GM19463 (cell line): ENCODE data around the gene VDAC2.
"Not testable (repeated sequence)": the region's sequence is repeated elsewhere in the genome, so short reads cannot be mapped to it uniquely, and the experiment has no call there.

ENCODE experiments used
- ATAC-seq: cut with Tn5 transposase; IDR thresholded peaks from one replicate; pipeline ENCODE4 v1.9.1; 2021; ENCODE audit warnings: mild to moderate bottlenecking, moderate library complexity; ENCODE audit not compliant: unreplicated experiment

VDAC2 gene

DNA sequence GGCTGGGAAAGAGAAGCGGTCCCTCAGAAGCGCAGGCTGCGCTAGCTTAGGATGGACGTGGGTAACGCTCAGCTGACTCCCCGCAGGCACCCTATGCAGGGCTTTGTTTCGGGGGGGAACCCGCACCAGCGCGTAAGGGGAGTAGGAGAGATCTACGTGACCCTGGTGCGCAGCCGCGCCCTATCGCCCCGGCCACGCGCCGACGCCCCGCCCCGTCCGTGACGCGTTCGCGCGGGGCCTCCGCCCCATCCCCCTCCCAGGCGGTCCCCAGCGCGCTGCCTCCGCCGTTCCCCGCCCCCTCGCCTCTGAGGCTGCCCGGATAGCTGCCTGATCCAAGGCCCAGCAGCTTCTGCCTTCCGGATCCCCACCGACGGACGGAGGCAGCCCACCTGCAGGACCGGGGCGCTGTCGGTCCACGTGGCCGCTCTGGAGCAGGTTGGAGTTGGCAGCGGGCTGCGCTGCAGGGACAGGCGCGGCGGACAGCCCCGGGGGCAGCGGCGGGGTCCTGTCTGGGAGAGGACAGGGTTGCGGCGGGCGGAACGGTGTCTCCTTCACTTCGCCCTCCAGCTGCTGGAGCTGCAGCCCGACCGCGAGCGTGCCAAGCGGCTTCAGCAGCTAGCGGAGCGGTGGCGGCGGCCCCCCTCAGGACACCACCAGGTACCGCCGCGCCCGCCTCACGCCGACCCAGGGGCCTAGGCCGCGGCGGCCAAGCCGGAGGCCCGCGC is at the start of gene VDAC2:
Gene VDAC2, plus strand, starts transcription at position 515 of the 725 bp plus-strand sequence. CDS start 363 bp downstream, outside the sequence.
- peak; percentile 75 for ATAC-seq

DNA sequence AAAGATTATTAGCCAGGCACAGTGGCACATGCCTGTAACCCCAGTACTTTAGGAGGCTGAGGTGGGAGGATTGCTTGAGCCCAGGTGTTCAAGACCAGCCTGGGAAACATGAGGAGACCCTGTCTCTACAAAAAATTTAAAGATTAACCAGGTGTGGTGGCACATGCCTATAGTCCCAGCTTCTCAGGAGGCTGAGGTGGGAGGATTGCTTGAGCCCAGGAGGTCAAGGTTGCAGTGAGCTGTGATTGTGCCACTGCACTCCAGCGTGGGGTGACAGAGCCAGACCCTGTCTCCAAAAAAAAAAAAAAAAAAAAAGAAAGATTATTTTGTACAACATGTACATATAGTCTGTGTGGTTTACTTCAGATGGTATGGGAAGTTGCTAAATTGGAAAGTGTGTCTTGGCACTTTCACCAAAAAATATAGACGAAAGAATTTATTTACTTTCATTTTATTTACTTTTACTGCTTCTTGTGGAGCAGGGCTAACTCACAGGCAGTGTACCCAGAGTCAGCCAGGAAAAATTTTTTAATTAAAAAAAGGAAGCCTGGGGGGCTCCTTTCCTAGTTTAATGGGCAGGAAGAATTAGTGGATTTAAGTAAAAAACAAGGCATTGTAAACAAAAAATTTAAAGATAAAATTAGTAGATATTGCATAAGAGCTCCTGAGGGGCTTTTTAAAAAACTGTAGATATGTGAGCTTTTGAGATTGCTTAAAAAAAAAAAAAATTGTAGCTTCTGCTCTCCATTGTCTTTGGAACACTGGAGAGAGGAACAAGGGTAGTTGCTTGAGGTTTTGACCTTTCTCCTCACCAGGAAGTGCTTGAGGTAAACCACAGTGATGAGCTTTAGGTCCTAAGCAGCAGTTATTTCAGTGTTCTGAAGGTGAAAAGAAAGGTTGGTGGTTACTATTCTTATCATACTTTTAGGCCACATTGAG is 44.6 kb upstream of the VDAC2 start:
- peak; percentile 86 for ATAC-seq

DNA sequence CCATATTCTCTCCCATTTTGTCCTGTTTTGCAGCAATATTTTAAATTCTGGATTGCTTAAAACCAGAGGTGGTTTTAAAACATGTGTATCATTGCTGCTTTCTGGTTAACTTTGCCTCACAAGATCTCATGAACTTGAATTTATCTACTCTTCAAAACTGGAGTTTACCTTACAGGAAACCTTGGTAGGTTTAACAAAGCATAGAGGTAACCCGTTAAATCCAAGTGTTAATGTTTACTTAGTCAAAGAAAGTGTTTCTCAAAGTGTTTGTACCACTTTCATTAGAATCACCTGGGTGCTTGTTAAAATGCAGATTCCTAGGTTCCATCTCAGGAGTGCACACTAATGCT is 44.0 kb upstream of the VDAC2 start:
- ATAC-seq, result peak; percentile 37

GRCh38 chr10:75168275-75168674 is 42.3 kb upstream of the VDAC2 start:
- no peak for ATAC-seq

DNA sequence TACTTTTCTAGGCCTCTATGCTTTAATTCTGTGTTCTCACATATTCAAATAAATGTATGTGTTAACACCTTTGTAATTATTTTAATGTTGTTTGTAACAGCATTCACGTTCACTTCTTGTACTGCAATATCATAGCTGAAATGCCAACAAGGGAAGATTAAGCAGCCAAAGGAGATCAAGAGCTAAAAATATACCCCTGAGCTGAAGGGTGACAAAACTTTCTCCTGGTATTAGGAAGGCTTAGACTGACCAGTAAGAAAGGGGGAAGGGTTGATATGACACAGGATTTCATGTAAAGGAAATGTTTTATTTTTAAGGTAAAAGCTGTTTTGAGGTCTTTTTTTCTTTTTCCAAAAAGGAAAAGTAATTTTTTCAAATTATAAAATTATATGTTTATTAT is 40.4 kb upstream of the VDAC2 start:
- no peak for ATAC-seq

DNA sequence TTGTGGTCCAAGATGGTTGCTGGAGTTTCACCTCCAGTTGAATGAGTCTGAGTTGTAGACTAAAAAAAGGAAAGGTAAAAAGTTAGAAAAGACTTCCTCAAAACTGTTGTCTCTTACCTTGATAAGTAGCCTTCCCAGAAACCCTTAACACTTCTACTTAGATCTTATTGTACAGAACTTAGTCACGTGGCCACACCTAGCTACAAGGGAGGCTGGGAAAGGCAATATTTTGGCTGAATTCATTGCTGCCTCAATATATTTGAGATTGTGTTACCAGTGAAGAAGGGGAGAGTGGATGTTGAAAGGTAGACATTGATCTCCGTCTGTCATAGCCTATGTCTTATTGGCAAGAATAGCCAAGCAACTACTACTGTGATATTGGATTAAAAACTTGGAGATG is 35.5 kb upstream of the VDAC2 start:
- no peak for ATAC-seq

DNA sequence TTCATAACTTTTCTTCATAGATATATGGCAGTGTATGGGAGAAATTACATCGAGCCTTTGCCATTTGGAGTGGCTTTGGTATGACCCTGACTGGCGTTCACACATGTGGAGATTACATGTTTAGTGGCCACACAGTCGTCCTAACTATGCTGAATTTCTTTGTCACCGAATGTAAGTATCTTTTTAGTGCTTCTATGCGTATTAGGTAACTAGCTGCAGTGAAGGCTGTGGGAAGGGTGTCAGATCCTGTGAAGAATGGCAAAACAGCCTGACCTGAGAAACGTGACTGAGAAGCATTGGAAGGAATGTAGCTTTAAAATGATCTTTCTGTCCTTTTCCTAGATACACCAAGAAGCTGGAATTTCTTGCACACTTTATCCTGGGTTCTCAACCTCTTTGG is 34.5 kb upstream of the VDAC2 start:
- no peak for ATAC-seq

DNA sequence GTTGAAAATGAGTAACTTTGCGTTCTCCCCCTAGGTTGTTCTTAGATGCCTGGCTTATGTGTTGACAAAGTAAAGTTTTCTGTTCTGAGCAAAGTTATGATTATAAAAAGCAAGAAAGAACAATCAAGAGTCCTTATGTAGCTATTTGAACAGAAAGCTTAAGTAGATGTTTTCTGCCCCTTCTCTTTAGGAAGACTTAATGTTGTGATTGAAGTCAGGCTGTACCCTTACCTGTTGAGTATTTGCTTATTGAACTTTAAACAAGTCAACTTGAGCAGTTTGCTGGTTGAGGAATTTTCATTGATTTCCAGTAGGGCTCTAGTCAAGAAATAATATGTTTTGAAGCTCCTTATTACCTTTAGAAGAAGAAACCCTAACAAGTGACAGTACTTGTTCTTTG is 33.9 kb upstream of the VDAC2 start:
- no peak for ATAC-seq

DNA sequence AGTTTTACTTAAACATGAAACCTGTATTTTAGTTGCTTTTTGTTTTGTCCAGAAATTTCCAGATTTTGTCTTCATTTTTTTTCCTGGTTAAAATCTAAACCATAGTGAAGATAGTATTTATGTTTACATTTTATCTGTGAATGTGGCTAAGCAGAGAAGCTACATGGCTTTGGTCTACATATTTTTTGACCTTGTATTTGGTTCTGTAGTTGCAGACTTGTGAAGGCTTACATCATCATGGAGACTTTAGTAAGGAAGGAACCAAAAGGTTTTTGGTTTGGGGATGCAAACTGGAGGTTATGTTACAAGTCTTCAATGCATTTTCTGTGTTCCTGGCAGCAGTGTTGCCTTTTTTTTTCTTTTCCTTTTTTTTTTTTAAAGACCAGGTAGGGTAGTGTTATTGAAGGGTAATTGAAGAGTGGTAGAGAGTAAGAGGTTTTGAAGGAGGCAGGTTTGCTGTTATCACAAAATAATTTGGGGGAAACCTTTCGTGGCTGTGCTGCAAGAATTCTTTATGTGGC is 30.9 kb upstream of the VDAC2 start:
- ATAC-seq, result no peak

DNA sequence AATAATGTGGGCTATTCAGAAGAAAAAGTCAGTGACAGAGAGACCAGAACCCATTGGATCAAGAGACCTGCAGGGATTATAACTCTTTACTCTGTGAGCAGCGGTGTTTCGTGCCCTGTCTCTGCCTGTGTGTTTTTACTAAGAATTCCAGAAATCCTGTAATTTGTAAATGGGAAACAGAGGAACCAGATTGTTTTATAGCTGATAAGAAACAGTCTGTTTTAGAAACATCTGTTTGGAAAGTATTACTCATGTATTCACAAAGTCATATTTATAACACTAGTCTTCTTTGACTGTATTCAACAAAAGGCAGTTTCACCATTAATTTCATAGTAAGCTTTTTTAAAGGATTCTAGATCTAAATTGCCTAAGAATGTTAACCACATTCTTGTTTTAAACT is 30.0 kb upstream of the VDAC2 start:
- no peak for ATAC-seq

GRCh38 chr10:75181073-75181472 is 29.5 kb upstream of the VDAC2 start:
- ATAC-seq, result no peak

GRCh38 chr10:75186310-75186709 is 24.3 kb upstream of the VDAC2 start:
- ATAC-seq, result no peak

GRCh38 chr10:75187961-75188426 is 22.6 kb upstream of the VDAC2 start:
- no peak for ATAC-seq

DNA sequence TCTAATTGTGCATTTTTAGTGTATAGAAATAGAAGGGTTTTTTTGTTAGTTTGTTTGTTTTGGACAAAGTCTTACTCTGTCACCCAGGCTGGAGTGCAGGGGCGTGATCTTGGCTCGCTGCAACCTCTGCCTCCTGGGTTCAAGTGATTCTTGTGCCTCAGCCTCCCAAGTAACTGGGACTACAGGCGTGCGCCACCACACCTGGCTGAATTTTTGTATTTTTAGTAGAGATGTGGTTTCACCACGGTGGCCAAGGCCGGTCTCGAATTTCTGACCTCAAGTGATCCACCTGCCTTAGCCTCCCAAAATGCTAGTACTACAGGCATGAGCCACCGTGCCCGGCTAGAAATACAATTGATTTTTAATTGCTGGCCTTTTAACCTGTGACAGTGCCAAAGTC is 22.1 kb upstream of the VDAC2 start:
- not testable (repeated sequence) for ATAC-seq

GRCh38 chr10:75189266-75190096 is 21.1 kb upstream of the VDAC2 start:
- ATAC-seq, result no peak

DNA sequence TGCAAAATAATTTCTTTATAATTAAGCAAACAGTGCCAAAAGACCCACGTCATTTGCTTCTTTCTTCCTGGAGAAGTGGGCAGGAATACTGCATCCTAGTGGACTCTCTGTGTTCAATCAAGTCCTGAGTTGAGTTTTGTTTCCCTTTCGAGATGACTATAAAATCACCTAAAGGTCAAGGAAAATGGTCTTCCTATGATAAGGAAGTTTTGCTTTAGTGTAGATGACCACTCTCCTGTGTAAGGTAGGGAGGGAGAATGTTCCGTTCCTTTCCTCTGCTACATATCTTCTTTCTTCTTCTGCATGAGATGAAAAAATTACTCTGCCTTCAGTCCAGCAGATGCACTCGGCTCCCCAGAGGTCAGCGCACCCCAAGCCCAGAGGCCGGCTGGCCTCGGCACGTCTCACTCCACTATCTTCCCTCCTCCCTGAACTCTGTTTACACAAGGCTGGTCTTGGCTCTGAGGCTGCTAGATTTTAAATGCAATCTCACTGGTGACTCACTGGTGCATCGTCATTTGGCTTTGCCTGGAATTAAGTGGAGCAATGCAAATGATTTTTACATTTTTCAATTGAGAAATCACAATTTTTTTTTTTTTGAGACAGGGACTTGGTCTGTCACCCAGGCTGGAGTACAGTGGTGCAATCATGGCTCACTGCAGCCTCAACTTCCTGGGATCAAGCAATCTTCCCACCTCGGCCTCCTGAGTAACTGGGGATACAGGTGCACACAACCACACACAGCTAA is 18.6 kb upstream of the VDAC2 start:
- no peak for ATAC-seq

GRCh38 chr10:75194625-75195024 is 16.0 kb upstream of the VDAC2 start:
- not testable (repeated sequence) for ATAC-seq

DNA sequence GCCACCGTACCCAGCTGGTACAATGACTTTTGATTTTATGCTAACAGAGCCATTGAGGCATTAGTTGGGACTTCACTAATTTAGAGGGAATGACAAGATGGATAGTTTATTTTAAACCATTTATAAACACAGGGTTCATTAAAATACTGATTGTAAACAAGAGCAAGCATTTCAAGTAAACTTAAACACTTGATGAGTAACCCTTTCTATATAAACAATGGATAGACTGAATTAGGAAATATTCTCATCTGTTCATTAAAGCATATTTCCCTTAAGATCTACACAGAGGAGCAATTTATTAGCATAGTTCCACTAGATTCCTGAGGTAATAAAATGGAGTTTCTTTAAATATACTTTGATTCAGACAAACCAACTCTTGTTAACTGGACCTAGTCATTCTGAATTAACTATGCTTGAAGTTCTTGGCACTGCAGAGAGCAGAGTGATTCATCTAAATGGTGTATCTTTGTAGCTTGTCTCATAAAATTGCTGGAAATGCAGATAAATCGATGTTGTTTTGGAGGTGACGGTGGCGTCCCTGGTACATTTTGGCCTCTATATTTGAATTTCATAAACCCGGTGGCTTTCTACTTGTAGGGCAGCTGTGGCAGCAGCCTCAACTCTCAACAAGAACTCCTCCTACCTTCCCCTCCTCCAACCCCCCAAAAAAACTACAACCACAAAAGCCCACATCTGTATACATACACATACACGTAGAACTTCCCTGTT is 15.4 kb upstream of the VDAC2 start:
- no peak for ATAC-seq

- ATAC-seq, result no peak
These were observed 13.5 kb upstream of the VDAC2 start for GRCh38 chr10:75197066-75197465.

GRCh38 chr10:75197906-75198305 is 12.7 kb upstream of the VDAC2 start:
- no peak for ATAC-seq
